ENCODE data around the gene AKIRIN1.

DNA sequence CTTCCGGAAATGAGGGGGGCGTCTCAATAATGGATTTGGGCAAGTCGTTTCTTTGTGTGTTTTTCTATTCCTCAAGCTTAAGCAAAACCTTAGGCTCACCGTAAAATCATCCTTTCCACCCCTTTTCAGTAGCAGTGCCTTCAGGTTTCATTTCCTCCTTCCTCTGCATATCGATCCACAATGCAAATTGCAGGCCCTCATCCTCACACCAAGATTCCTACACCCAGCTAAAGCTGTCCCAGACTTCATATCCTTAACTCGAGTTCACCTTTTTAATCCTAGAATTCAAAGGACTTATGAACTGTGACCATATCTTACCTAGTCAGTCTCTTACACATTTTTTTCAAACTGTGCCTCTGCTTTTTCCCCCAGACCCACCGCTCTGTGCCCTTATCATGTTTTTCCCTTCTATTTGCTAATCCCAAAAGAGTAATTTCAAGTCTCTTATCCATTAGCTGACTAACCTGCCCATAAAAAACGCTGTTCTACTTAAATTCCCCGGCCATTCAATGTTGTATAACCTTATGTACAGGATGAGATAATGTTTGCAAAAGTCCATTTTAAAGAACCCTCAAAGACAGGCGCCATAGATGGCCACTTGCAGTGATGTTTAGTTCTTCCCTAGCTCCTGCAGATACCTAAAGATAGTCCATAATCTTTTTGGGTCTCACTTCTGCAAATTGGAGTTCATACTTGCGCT lies 1.5 kb downstream of the AKIRIN1 start:
- TF ChIP-seq, protein P1, sequence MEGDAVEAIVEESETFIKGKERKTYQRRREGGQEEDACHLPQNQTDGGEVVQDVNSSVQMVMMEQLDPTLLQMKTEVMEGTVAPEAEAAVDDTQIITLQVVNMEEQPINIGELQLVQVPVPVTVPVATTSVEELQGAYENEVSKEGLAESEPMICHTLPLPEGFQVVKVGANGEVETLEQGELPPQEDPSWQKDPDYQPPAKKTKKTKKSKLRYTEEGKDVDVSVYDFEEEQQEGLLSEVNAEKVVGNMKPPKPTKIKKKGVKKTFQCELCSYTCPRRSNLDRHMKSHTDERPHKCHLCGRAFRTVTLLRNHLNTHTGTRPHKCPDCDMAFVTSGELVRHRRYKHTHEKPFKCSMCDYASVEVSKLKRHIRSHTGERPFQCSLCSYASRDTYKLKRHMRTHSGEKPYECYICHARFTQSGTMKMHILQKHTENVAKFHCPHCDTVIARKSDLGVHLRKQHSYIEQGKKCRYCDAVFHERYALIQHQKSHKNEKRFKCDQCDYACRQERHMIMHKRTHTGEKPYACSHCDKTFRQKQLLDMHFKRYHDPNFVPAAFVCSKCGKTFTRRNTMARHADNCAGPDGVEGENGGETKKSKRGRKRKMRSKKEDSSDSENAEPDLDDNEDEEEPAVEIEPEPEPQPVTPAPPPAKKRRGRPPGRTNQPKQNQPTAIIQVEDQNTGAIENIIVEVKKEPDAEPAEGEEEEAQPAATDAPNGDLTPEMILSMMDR (IDR thresholded peaks at IDR 0.05) = no peak
- TF ChIP-seq POLR2A (IDR thresholded peaks at IDR 0.05) = no peak
- no peak for TF ChIP-seq POLR2AphosphoS5 (IDR thresholded peaks at IDR 0.05)

Data from prostate gland (tissue), 2 donors.